Activated T-helper 1 cell treated with Interleukin-2 at 50 U/mL for 16 hours (primary cell): ENCODE measurements around the gene ZFHX3.

Experiments
- DNase-seq: peaks from one replicate; pipeline ENCODE4 v3.0.0-alpha.2; 2020; ENCODE audit warnings: low read depth

ZFHX3 gene

GRCh38 chr16:72821185-72821950 is 226.6 kb downstream of the ZFHX3 start:
- no peak for DNase-seq

- no peak for DNase-seq
Measured at GRCh38 chr16:72819345-72819744, 228.6 kb downstream of the ZFHX3 start.

DNA sequence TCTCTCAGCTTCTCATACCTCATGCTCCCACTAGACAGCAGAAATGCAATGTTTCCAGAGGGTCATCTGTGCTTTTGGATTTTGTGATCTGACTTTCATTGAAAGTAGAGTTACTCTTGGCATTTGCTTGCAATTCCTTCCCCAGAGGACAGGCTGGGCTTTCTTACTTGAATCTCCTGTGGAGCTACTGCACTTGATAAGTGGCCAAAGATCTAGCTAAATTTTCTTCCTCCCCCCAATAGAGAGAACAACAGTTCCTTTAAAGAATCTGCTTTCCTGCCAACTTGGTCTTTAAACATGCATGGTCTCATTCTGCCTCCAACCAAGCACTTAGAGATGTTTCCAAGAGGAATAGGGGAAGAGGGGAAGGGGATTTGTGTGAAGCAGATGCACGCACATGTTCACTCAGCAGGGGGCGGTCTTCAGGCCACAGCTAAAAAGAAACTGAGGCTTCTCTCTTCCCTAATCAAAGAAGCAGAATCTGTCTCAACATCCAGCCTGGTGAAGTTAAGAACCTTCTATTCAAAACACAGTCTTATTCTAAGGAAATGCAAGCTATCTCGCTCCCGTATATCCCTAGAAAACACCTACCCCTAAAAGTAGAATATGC is 229.6 kb downstream of the ZFHX3 start:
- DNase-seq, result no peak

GRCh38 chr16:72815348-72816318 is 232.3 kb downstream of the ZFHX3 start:
- DNase-seq, result no peak

DNA sequence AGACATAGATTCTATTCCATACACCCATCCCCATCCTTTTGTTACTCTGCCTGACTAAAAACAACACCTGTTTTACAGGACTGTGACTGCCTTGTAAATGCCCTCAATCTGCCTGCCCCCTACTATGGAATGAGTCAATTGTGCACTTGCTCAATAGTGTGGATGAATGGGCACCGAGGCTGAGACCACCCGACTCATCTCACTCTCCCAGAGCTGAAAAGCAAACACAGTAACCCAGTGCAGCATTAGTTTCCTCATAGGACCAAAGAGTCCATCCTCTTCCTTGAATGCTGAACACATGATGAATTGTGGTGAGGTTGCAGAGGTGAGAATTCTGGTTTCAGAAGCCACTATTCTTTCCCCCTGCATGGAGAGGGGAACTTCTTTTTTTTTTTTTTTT is 233.7 kb downstream of the ZFHX3 start:
- DNase-seq, result no peak

DNA sequence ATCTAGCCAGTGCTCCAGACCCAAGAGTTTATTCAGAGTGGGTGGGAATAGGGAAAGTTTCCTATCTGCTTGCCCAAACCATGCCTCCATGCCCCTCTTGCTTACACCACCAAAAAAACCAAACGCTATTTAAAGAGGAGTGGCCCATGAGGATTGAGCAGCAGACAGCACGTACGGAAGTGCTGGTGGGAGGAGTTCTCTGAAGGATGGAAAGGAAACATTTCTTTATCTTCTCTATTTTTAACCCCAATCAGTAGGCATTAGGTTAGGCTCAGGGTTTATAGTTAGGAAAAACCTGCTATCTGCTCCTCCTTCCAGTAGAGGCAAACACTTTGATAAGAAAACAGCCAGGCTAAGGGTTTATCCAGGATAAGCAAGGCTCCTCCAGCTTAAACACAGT is 235.3 kb downstream of the ZFHX3 start:
- DNase-seq, result no peak

- no peak for DNase-seq
Measured at GRCh38 chr16:72811876-72812275, 236.1 kb downstream of the ZFHX3 start.

GRCh38 chr16:72811188-72811720 is 236.7 kb downstream of the ZFHX3 start:
- DNase-seq, result no peak

- no peak for DNase-seq
Measured at GRCh38 chr16:72810480-72810879, 237.4 kb downstream of the ZFHX3 start.

GRCh38 chr16:72809446-72809845 is 238.5 kb downstream of the ZFHX3 start:
- no peak for DNase-seq

- no peak for DNase-seq
Measured at GRCh38 chr16:72808754-72809153, 239.2 kb downstream of the ZFHX3 start.

DNA sequence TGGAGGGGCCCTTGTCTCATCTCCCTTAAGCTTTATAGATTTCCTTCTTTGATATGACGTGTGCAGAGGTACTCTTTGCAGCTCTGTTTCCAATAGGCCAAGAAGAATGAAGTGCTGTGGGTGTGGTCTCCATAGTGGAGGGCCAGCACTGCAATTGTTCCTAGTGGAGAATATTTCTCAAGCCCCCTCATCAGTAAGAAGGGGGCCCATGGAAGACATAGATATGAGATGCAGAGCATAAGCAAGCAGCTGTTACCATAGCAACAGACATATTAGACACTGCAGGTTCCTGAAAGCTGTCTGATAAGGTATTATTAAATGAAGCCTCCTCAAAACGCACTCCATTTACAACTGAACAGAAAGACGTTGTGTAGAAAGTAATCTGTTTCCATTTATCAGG is 240.7 kb downstream of the ZFHX3 start:
- no peak for DNase-seq

DNA sequence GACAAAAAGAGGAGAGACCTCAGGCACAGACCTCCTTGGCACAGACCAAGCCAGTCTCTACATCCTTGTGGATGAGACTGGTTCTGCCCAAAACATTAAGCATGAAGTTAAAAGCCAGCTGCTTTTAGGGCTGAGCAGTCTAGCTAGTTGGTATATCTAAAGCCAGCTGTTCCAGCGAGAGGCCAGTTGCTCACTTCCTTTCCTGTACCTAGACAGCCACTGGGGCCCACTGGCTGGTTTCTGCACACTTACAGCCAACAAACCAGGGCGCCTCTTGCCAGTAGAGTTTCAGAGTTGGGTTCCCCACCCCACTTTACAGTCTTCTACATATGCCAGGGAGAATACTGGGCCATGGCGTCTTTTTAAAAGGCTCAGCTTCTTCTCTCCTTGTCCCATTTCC is 242.4 kb downstream of the ZFHX3 start:
- no peak for DNase-seq

- no peak for DNase-seq
Measured at GRCh38 chr16:72800524-72801161, 247.3 kb downstream of the ZFHX3 start.

DNA sequence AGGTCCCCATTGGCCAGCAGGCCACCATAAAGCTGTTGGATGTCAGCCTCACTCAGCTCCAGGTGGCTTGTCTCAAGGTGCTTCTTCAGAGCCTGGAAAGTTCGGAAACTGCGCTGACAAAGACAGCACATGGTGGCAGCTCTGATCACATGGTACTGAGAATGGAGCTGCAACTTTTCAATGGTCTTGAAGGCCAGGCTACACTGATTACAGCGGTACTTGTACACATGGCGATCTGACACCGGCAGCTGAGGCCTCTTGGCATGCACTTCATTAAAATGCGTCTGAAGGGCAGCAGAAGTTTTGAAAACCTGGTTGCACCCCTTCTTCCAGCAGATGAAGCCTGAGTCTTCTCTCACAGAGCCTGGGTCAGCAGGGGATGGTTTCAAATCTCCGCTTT is 249.7 kb downstream of the ZFHX3 start:
- DNase-seq, result no peak

- no peak for DNase-seq
Measured at GRCh38 chr16:72797621-72798020, 250.3 kb downstream of the ZFHX3 start.

DNA sequence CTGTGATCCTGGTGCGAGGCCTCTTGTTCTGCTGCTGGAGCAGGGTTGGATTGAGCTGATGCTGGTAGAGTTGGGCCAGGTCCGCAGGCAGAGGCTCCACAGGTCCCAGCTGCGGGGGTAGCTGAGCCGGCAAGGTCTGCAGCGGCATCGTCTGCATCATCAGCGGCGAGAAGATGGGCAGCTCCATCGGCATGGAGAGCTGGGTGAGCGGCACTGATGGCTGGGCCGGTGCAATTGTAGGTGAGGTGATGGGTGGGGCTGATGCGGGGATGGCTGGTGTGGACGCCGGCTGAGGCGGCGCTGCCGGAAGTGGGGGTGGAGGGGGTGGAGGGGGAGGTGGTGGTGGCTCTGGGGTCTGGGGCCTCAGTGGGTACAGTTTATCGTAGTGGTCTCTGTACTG is 251.7 kb downstream of the ZFHX3 start:
- no peak for DNase-seq

DNA sequence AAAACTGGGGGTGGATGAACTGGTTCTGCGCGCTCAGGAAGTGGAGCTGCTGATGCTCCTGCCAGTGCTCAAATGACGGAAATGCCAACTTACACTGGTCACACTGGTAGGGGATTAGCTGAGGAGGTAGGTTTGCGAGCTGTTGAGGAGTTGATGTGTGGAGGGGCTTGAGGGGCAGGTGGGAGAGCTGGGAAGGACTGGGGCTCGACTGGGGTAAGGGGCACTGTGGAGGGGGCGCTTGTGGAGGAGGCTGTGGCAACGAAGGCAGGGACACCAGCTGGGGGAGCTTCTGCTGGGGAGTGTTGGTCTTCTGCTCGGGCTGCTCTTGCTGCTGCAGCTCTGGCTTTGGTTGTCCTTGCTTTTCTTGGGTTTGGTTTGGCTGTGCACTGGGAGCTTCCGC is 252.9 kb downstream of the ZFHX3 start:
- no peak for DNase-seq

DNA sequence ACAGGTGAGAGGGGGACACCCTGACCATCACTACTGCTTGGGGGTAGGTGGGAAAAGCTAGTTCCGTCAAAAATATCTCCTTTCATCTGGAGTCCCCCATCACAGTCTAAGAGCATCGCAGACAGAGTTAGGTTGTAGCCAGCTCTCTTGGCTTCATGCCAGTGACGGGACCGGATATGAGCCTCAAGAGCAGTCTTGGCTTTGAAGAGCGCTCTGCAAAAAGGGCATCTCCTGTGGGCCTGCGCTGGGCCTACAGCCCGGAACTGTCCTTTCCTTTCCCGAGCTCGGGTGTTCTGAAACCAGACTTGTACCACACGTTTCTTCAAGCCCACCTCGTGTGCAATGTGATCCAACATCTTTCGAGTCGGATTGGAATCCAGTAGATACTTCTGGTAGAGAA is 253.6 kb downstream of the ZFHX3 start:
- no peak for DNase-seq

DNA sequence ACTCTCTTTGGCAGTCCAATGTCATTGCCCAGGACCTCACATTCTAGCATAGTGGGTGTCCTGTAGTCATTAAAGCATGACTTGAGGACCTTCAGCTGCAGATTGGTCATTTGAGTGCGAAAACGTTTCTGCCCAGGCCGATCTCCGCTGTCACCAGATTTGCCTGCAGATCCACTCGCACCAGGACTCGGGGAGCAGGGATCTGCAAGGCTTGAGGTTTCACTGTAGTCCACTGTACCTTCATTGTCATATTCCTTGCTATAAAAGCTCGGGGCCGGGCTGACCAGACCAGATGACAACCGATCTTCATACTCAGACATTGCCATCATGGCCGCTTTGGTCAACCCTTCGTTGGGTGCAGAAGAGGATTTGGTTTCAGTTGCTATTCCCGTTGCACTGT is 254.2 kb downstream of the ZFHX3 start:
- no peak for DNase-seq

GRCh38 chr16:72793017-72793416 is 254.9 kb downstream of the ZFHX3 start:
- DNase-seq, result no peak

GRCh38 chr16:72791786-72792185 is 256.1 kb downstream of the ZFHX3 start:
- DNase-seq, result no peak
